NCI-H345 treated with DMSO at 0.1 percent for 48 hours (cell line): ENCODE measurements around the gene RHOXF2.
A peak's percentile ranks its signal among the peaks of the same experiment; 100 is the strongest.
"Not testable (repeated sequence)": the region's sequence is repeated elsewhere in the genome, so short reads cannot be mapped to it uniquely, and the experiment has no call there.

Source experiments
- DNase-seq: peaks from one replicate; lab custom pipeline; 2025; ENCODE audit not compliant: unreplicated experiment; lab: John Stamatoyannopoulos, UW

RHOXF2 gene

DNA sequence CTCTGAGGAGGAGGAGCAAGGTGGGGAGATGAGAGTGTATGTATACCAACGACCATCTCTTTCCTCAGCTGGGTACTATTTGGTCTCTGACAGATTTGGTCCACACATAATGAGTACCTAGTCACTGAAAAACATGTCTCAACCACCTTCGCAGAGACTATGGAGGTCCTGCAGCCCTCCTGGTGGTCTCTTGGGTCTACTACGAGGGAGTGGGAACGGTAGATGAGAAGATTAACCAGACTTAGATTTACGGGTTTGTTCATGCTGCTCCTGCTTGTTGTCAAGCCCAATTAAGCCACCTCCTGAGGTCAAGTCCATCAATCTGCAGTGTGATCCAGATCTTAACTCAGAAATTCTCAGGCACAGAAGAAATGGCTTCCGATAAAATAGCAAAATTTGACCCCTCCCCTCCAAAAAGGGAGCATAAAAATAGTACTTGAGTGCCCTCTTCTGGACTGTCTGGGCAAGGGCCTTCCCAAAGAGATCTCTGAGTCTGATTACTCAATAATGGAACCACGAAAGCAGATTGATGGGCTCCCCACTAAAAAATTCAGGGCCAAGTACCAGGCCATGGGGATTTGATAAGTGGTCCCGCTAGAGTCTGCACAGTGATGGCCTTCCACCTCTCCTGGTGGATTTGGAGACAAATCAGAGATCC lies 38.3 kb downstream of the RHOXF2 start:
- DNase-seq, result not testable (repeated sequence)

DNA sequence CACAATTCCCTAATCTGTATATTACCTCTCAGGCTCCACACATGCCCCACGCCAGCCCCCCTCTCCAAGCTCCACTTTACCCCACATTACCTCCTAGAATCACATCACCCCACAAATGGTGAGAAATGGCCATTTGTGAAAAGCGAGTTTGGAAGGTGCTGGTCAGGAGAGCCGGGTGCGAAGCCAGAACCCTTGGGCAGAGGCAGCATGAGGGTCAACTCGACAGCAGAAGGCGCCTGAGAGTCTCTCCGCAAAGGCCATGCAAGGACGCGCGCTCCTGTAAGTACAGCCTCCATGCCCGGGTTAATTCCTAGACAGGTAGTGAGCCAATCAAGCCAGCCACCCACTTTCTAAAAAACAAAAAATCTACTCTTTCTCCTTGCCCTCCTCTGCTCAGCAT lies 42.4 kb downstream of the RHOXF2 start:
- DNase-seq, result no peak

- no peak for DNase-seq
These were observed 47.7 kb downstream of the RHOXF2 start for GRCh38 chrX:120205816-120206753.

- DNase-seq, result no peak
These were observed 48.7 kb downstream of the RHOXF2 start for GRCh38 chrX:120207009-120207605.

DNA sequence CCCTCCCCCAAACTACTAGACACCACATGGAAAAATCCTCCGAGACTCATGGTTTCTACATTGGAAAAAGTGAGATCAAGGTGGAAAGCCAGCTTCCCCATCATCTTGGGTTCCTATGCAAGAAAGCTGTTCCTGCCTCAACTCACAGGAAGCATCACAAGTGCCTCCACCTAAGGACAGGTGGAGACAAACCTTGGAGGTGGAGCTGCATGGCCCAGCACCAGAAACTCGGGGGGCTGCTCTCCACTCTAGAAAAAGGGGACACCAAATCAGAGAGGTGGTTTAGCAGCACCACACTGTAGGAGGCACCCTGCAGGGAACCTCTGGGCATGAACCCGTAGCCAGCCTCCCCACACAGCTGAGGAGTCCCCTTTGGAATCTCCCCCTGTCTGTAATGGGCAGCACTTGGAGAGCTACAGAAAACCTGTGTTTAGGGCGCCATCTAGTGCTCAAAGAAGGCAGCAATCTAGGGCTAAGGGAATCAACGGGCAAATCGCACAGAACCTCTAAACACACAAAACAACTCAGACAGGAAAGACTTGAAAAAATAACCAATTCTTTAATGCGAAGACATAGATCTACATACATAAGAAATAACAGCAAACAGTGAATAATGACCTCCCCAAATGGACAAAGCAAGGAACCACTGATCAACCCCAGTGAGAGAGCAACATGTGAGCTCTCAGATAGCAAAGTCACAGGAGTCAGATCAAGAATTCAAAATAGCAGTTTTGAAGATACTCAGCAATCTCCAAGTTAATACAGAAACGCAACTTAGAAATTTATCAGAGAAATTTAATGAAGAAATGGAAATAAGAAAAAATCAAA lies 55.2 kb downstream of the RHOXF2 start:
- peak; percentile 4 for DNase-seq
